Activated T-cell treated with anti-CD3 and anti-CD28 coated beads for 48 hours (primary cell): ENCODE measurements around the gene C9orf152.
A peak's percentile ranks its signal among the peaks of the same experiment; 100 is the strongest.
"Not testable (repeated sequence)": the region's sequence is repeated elsewhere in the genome, so short reads cannot be mapped to it uniquely, and the experiment has no call there.

ENCODE experiments used
- DNase-seq: peaks from one replicate; pipeline ENCODE4 v3.0.0-alpha.2; 2020; ENCODE audit warnings: low read depth

The C9orf152 gene

DNA sequence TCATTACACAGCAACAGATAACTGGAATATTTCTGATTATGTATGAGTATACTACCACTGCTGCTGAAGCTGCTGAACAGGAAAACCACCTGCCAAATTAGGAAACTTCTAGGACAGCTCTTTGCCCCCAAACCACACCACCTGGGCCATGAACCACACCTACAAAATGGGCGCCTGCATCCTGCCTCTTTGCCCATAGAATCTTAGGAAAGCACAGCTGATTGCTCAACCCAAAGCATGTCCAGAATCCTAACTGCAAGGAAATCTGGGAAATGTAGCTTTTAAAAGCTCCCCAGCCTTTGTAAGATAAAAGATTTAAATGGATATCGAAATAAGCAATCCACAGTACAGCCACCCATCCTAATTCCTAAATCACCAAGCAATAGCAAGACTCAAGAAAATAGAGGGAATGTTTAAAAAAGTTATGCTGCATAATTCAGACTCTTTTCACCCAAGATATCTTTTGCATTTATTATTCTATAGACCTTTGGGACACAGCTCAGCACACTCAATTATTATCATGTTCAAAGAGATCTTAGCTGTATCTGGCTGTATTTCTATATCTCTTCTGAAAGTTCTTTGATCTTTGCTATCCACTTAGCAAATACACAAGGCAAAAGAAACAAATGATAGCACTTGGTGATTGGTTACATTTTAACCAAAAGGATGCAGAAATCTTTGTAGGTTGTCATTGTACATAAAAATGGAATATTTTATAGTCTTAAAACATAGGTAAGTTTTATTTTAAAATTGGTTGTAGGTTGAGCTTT, 6.8 kb upstream of the C9orf152 start:
- DNase-seq = no peak

DNA sequence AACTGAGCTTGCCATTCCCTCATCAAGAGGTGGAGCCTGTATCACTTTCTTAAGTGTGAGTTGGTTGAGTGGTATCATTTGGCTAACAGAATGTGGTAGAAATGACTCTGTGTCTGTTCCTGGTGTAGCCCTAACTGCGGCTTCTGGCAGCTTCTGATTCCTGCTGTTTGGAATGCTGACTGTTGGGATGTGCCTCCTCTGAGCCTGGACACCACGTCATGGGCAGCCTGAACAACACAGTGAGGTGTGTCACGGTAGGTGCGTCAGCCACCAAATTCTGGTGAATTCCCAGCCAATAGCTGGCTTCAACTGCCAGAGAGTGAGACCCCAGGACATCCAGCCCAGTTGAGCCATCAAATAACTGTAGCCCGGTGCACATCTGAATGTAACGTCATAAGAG, 6.1 kb upstream of the C9orf152 start:
- no peak for DNase-seq

DNA sequence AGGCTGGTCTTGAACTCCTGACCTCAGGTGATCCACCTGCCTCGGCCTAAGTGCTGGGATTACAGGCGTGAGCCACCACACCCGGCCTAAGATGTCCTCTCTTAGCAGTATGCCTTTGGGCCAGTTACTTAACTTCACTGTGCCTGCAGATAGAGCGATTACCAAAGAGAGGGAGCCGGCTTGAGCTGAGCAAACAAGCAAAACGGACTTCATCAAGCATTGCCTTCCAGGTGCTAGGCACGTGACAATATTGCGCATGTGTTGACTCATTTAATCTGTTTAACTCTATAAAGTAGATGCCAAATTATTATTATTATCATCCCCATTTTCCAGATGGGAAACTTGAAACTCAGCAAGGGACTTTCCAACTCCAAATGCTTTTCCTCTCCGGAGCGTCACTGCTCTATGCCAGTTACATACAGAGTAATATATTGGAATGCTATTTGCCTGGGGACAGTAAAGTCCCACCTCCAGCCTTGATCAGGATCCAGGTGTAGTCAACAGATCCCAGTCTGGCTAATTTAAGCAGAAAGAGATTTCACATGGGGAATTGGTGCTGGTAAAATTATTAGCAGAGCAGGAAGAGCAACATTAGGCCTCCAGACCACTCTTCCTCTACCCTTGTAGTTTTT, 5.6 kb upstream of the C9orf152 start:
- no peak for DNase-seq

DNA sequence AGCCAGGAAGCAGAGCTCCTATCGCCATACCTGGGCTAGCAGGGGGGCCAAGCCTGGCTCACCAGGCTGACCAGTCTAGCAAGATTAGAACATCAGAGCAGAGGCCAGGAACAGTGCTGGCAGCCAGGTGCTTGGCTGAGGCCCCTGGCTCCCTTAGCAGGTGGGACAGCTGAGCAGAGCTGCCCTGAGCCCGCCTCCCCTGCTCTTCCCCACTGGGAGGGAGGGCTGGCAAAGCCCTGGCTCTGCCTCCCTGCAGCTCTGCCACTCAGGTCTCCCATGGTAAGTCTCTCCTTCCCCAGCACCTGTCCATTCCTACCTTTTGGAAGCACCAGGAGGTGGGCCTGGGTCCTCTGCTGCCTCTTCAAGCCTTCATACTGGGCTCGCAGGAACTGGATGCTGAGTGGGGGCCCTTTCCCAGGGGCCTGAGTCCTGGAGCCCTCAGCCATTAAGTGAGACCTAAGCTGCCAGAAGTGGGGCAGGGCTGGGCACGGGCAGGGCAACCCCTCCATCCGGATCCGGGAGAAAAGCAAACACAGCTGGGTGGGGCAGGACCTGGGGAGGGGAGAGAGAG, 803 bp downstream of the C9orf152 start:
- DNase-seq = no peak

DNA sequence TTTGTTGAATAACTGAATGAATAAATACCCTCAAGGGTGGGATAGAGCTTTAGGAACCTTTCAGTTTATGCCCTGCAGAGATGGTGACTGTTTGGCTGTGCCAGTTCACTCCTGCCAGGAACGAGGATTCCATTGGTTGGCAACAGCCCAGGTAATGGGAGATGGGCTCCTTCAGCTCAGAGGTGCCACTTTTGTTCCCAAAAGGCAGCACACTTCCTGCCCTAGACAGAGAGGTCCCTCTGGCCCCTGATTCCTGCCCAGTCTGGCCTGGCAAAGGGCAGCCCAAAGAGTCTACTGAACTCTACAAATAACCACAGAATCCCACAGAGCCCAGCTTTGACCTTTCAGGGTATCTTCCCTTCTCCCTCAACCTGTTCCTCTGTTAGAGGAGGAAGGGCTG, 1.6 kb downstream of the C9orf152 start:
- no peak for DNase-seq

DNA sequence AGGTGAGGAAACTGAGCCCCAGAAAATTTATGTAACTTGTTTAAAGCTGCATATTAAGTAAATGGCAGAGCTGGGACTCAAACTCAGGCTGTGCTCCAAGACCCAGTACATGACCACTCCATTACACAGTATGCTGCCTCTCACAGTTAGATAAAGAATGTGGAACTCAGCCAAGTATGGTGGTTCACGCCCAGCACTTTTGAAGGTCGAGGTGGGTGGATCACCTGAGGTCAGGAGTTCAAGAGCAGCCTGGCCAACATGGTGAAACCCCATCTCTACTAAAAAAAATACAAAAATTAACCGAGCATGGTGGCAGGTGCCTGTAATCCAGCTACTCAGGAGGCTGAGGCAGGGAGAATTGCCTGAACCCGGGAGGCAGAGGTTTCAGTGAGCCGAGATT, 2.3 kb downstream of the C9orf152 start:
- DNase-seq = not testable (repeated sequence)

DNA sequence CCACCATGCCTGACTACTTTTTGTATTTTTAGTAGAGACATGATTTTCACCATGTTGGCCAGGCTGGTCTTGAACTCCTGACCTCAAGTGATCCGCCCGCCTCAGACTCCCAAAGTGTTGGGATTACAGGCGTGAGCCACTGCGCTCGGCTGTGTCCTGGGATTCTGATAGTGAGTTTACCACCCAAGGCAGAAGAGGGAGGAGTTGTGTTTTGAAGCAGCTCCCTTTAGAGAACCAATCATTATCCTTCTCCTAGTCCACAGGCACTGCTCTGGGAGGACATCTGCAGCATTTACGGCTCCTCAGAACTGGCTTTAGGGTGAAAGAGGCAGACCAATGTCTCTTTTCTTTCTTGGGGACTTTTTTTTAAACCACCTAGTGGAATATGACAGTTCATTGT, 5.7 kb downstream of the C9orf152 start:
- DNase-seq = no peak

DNA sequence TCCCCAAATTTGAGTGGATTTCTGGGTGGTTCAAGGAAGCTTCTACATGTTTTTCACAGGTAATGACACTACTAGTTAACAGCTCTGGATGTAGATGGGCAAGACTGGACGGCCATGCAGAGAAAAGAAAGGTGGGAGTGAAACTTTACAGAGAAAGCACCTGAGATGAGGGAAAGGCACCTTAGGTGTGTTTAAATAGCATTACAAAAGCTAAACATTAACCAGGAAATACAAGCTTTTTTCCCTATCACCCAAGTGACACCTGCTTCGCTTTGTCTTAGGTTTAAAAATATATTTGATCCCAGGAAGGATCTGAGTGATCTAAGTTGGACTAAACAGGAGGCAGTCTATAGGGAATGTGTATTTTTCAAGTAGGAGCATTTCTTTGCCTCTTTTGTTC, 8.3 kb downstream of the C9orf152 start:
- no peak for DNase-seq

DNA sequence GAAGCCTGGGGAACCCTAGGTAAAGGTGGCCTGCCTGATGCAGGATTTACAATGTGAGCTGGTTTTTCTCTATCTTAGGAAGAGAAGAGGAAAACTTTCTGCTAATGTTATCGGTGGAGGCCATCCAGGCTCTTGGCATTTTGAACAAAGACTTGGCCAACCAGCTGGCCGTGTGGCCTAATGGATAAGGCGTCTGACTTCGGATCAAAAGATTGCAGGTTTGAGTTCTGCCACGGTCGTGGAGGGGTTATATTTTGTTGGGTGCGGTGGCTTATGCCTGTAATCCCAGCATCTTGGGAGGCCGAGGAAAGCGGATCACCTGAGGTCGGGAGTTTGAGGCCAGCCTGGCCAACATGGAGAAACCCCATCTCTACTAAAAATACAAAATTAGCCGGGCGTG, 9.6 kb downstream of the C9orf152 start:
- DNase-seq = no peak

DNA sequence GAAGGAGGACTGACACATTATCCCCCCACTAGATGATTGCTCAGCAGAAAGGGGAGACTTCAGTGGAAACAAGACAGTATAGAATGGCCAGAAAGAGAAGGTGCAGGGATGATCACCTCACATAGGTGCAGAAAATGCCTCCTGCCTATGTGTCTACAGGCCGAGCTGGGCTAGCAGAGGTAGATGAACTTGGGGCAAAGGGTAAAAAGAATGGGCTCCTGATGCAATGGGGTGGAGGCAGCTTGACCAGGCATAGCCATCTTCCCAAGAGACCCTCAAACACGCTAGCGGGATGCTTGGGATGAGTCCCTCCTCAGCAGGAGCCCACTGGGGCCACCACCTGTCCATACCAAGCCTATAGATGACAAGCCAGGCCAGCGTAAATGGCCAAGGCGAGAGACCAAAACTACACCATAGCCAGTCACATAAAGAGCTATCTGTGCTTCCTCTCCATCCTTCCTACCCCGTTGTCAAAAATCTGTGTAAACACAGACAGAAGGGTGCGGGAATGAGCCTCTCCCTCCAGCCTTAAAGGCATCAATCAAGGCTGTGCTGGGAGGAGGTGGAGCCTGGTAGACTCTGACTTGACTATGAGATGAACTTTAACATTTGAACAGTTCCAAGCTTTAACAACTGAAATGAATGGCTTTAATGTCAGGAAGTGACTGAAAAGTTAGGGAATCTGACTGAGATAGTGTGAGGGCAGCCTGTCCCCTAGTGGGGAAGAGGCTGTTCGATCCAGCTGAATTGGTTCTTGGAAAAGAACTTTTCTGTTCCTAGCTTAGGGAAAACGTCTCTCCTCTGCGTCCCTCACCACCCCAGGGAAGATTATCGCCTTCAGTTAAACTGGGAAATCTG, 10.4 kb downstream of the C9orf152 start:
- no peak for DNase-seq

DNA sequence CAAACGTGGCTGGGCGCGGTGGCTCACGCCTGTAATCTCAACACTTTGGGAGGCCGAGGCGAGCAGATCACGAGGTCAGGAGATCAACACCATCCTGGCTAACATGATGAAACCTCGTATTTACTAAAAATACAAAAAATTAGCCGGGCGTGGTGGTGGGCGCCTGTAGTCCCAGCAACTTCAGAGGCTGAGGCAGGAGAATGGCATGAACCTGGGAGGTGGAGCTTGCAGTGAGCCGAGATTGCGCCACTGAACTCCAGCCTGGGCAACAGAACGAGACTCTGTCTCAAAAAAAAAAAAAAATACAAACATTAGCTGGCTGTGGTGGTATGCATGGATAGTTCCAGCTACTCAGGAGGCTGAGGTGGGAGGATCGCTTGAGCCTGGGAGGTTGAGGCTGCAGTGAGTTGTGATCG, 11.9 kb downstream of the C9orf152 start:
- not testable (repeated sequence) for DNase-seq

DNA sequence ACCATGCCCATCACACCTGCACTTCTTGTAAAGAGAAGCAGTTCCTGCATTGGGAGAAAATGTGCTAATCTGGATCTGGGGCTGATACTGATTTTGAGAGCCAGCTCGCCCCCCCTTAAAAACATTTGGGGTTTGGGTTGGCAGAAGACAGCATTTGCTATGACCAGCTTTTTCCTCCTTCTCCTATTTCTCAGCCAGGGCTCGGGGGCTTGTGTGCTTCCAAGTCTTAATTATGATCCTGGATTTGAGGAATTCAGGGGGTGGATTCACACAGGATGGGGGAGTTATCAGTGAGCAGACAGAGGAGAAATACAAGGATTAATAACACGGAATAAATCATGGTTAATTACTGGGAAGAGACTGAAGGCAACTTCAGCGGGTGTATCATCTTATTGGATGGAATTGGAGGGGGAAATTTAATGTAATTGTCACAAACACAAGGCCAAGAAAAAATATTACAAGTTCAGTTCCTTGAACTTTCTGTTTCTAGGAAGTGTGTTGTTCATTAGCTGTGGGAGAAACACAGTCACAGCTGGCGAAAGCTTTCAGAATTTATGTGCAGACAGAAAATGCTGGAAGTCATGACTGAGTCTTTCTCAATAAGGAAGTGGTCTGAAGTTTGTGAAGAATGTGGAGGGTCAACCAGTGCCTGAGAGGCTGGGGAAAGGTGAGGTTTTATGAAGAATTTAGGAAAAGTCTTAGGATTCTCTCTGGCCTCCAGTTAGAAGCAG, 15.3 kb downstream of the C9orf152 start:
- DNase-seq = no peak

DNA sequence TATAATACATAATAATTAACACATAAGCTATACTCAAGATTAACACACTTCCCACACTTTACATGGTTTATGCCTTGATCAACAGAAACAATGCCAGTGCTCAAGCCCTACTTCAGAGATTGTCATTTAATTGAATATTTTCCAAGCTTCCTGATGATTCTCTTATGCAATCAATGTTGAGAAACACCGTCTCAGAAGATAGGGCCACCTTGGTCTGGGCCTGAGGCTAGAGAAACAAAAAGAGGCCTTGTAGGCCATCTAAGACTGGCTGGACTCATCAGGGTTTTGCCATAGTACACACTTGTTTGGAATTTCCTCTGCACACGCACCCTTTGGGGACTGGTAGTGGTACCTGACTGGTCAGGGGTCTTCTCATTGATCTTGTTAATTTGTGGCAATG, 16.3 kb downstream of the C9orf152 start:
- DNase-seq = no peak

DNA sequence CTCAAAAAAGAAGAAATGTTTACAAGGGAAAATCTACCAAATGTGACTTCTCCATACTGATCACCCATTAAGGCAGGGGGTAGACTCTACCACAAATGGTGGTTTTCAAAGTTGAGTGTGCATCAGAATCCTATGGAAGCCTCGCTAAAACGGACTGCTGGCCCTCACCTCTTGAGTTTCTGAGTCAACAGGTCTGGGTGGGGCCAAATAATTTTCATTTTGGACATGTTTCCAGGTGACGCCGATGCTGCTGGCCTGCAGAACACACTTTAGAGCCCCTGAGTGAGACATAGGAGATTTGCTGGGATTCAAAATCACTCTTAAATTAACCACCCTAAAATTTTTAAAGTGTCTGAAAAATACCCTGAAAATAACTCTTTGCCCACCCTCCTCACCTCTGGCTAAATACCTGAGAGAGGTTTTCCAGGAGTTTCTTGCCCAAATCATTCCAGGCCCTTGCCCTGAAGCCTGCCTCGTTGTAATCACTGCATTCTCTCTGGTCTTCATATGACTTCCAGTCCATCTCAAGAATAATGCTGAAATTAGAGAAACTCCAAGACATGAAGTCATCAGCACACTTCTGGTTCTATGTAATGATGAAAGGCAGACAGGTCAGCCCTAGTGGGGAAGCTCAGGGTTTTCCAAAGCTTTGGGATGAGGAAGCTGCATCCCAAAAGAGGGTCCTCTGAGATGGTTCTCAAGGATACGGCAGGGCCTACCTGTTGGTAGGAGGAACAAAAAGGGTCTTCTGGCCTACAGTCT, 18.2 kb downstream of the C9orf152 start:
- no peak for DNase-seq

DNA sequence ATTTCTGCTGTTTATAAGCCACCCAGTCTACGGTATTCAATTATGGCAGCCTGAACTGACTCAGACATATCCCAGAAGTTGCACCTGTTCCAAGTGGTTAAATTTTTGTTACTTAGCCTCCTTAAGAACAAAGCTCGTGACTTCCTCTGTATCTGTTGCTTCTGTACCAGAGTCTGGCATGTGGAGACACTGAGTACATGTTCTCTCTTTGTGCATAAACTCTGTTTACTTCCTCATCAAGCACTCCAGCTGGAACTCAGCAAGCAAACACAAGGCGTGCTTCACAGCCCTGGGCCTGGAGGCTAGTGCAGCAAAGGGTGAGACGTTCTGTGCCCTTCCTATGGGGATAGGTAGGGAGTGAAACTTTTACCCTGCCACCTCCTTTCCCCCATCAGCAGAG, 19.0 kb downstream of the C9orf152 start:
- DNase-seq = no peak

DNA sequence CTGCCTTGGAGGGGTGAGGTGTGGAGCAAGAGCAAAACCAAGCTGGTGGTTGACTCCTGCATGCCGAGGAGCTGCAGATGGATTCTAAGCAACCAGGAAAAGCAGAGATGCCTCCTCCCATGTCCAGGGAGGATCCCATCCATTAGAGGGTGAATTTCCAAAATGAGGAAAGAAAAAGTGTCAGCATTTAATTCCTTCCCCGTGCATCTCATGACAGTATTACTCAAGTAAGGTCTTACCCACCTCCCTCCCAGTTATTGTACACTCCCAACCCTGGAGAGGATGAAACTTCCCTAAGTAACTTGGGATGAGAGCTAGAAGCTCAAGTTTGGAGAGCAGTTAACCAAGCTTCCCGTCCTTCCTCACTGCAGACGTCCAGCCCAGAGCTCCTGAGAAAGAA, 19.9 kb downstream of the C9orf152 start:
- no peak for DNase-seq

DNA sequence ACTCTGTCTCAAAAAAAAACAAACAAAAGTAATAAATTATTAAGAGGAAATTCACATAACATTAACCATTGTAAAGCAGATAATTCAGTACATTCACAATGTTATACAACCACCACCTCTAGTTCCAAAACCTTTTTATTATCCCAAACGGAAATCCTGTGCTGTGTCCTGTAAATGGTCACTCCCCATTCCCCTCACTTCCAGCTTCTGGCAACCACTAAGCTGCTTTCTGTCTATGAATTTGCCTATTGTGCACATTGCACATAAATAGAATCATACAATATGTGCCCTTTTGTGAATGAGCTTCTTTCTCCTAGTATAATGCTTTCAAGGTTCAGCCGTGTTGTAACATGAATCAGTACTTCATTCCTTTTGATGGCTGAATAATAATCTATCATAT, 20.8 kb downstream of the C9orf152 start:
- DNase-seq = no peak

DNA sequence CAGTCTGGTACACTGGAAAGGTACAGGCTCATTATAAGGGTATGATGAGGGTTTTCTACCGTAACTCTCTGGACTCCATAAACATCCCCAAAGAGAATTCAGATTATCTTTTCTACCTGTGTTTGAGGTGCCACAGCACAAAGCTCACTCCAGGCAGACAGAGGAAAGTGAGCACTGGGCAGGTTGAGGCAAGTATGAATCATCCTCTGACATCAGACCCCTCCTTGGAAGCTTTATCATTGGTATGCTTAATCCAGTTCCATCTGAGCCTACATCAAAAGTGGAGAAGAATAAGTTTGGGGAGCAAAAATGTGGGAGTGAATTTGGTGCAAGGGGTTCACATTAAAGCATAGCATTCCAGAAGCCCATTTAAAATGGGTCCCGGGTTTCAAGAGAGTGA, 21.7 kb downstream of the C9orf152 start:
- no peak for DNase-seq

DNA sequence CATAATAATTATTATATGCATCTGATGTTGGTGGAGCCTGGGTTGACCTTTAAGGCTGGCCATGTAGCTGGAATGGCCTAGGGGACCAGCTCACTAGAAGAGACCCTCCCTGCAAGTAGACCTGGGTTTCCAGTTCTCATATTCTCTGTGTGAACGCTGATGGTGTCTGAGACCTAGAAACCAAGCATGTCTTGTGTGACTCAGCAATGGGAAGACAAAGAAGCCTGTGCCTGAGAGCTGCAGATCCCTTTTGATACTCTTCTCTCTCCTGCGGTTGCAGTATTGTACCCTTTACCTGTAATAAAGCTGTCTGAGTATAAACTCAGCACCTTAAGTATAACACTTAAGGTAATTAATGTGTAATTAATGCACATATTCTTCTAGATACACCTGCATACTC, 22.2 kb downstream of the C9orf152 start:
- DNase-seq = no peak

DNA sequence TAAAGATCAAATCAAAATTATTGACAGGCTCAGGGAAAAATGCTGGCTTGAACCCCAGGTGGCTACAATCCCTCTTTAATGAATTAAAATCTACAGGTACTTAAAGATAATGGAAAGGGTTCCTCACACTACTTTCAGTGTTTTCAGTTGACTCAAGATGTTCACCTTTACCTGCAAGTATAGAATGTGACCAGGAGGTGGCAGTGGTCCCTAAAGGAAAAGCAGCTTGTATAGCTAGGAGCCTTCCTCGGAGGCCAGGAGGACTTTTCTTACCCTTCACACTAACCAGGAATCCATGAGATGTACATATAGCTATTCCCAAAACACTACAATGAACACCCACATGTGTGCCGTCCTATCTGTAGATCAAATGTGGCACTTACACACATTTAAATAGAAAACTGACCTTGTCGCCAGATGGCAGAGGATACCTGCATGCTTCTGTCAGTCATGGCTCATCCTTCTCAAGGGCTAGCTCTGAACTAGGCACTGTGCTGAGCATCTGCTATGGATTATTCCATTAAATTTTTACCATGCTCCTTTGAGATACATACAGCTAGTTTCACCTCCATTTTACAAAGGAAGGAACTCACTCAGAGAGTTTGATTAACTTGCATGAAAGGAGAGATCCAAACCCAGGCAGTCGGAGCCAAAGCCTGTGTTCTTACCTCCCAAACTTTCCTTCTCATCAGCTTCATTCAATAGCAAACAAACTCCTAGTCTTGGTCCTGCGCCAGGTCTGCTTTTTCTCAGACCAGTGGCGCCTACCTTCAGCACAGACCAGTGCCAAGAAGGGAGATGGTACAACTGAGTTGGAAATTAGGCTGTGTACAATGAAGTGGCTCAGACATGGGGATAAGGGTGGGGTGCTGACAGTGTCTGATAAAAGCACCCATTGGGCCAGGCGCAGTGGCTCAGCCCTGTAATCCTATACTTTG, 24.5 kb downstream of the C9orf152 start:
- peak; percentile 23 for DNase-seq
